GM12872 (cell line): Measurements from ENCODE around the gene GJA1.

Experiments
- TF ChIP-seq, protein P1 (sequence below): IDR thresholded peaks from 3 replicates; pipeline ENCODE4 v1.5.1; 2011; ENCODE audit warnings: low read depth, mild to moderate bottlenecking, low read length, moderate library complexity; ENCODE audit not compliant: insufficient read depth

The GJA1 gene

DNA sequence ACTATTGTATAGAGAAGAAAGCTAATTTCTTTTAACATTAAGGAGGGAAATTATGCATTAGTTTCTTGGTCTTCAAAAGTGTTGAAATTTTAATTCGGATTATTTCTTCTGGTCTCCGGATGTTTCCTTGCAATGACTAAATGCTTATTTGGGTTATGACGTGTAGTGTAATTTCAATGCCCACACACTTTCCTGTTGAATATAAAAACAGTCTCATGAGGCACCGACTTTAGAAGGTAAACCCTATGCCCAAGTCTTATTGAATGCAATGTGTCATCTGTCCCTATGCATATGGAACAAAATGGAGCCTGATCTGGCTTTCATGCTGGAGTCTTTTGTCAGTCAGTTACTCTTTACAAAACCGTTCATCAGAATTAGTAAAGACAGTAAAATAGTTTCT is 17.7 kb downstream of the GJA1 start:
- TF ChIP-seq, protein P1, sequence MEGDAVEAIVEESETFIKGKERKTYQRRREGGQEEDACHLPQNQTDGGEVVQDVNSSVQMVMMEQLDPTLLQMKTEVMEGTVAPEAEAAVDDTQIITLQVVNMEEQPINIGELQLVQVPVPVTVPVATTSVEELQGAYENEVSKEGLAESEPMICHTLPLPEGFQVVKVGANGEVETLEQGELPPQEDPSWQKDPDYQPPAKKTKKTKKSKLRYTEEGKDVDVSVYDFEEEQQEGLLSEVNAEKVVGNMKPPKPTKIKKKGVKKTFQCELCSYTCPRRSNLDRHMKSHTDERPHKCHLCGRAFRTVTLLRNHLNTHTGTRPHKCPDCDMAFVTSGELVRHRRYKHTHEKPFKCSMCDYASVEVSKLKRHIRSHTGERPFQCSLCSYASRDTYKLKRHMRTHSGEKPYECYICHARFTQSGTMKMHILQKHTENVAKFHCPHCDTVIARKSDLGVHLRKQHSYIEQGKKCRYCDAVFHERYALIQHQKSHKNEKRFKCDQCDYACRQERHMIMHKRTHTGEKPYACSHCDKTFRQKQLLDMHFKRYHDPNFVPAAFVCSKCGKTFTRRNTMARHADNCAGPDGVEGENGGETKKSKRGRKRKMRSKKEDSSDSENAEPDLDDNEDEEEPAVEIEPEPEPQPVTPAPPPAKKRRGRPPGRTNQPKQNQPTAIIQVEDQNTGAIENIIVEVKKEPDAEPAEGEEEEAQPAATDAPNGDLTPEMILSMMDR: no peak

DNA sequence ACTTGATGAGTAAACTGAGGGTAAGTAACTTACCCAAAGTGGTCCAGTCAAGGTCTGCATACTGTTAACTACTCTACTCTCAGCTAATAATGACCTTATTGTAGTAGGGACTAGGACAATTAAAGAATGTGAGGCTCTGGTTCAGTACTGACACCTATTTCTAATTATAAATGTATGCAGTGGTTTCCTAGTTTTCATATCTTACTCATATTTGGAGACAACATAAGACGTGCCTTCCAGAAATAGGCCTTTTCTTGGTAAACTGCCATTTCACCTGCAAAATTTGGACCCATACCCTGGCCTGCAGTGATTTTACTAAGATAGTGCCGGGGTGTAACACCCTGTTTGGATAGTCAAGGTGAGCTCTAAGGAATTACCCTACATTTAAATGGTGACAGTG is 24.7 kb downstream of the GJA1 start:
- TF ChIP-seq, protein P1: no peak

DNA sequence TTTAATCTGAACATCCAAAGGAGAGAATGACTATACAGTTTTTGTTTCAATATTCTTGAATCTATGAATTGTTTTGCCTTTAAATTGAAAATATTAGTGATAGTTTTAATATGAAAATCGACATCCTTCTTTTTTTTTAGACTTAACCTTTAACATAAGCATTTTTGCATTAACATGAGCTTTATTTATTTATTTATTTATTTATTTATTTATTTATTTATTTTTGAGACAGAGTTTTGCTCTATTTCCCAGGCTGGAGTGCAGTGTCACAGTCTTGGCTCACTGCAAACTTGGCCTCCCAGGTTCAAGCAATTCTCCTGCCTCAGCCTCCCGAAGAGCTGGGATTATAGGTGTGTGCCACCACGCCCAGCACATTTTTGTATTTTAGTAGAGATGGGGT is 27.6 kb downstream of the GJA1 start:
- TF ChIP-seq, protein P1: no peak

DNA sequence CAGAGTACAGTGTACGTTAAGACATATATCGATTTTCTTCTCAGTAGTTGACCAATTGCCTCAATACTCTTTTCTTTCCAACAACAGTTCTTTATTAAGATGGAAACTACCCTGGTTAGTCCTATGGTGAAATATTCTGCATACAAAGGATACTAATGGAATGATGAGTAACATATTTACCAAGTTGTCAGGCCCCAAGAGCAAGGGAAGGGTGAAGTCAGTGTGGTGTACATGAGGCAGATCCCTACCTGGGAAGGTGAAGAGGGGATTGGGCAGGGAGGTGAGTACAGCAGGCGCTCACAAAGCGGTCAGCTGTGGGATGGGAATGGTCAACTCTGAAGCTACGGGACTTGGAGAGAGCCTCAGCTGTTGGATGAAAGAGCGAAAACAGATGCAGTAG is 29.7 kb downstream of the GJA1 start:
- TF ChIP-seq, protein P1: no peak

DNA sequence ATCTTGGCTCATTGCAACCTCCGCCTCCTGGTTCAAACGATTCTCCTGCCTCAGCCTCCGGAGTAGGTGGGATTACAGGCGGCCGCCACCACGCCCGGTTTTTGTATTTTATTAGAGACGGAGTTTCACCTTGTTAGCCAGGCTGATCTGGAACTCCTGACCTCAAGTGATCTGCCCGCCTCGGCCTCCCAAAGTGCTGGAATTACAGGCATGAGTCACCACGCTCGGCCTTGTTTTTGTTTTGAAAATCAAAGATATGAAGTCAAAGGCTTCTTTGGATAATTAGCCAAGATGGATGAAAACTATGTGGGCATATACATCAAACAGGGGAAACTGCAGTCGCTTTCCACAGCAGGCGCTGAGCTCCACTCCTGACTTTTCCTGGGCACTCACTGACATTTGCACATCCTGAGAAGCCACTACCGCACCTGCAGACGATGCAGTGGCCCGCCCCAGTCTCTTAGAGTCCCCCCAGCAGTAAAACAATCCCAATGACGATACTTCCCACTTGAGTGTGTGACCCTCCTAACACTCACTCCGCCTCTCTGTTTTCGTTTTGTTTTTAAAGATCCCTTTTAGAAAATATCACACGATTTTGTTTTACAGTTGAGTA is 44.1 kb downstream of the GJA1 start:
- TF ChIP-seq, protein P1: no peak

DNA sequence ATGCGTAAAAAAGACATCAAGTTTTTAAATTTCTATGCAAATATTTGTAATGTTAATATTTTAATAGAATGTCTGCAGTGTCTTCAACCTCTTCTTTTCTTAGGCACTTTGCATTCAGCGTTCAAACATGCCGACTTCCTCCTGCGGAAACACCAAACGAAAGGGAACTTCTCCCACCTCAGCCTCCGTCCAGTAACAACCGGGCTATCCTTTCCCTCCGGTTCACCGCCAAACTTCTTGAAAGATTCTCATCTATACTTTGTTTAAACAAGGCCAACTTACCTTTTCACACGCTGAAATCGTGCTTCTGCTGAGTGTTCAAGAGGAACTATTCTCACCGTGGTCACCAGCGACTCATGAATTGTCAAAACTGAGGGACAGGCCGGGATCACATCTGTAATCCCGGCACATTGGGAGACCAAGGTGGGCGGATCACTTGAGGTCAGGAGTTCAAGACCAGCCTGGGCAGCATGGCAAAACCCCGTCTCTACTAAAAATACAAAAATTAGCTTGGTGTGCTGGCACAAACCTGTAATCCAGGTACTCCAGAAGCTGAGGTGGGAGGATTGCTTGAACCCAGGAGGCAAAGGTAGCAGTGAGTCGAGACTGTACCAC is 44.8 kb downstream of the GJA1 start:
- TF ChIP-seq, protein P1: no peak

DNA sequence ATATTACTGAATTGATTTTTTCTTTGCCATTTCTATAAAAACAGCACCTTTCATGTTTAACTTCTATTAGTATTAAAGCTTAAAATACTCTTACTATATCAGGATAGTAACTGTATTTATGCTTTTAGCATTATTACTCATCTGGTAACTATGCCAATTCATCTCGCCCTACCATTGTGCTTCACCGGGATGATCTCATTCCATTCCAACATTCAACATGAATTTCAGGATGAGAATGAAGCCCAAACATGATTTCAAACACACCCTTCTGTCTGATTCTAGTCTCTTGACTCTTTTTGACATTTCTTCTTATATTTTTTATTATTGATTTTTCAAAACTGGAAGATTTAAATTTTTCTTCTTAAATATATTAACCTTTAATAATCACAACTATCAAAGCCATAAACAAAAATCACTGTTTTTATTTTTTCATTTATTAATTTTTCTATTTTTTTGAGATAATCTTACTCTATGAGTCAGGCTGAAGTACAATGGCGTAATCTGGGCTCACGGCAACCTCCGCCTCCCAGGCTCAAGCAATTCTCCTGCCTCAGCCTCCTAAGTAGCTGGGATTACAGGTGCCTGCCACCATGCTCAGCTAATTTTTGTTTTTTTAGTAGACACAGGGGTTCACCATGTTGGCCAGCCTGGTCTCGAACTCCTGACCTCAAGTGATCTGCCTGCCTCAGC is 46.7 kb downstream of the GJA1 start:
- TF ChIP-seq, protein P1: no peak
